H9 (cell line): ENCODE results near the gene POR. TPM values are rescaled to one million over a fixed set of nuclear protein-coding genes. Genes with fewer than 3 reads are reported as not detected.

Experiments used
- DNase-seq: peaks from one replicate; pipeline ENCODE4 v3.0.0-alpha.2; 2017
- H2AFZ ChIP-seq: one replicate; pipeline ENCODE4 v1.6.1; 2013; ENCODE audit warnings: mild to moderate bottlenecking, low read length, control low read depth, moderate library complexity
- H2AK5ac ChIP-seq: 2 replicates; pipeline ENCODE4 v1.6.1; 2013; ENCODE audit warnings: low read length, control low read depth, mixed read lengths; ENCODE audit not compliant: insufficient read length
- H2BK120ac ChIP-seq: one replicate; pipeline ENCODE4 v1.6.1; 2013; ENCODE audit warnings: low read depth, mild to moderate bottlenecking, low read length, control low read depth, inconsistent platforms; ENCODE audit not compliant: poor library complexity, severe bottlenecking
- H2BK12ac ChIP-seq: 2 replicates; pipeline ENCODE4 v1.6.1; 2013; ENCODE audit warnings: low read length, control low read depth, mixed read lengths, low read depth; ENCODE audit not compliant: insufficient read length
- H2BK15ac ChIP-seq: 2 replicates; pipeline ENCODE4 v1.6.1; 2013; ENCODE audit warnings: low read depth, low read length, control low read depth
- H2BK20ac ChIP-seq: one replicate; pipeline ENCODE4 v1.6.1; 2013; ENCODE audit warnings: low read depth, mild to moderate bottlenecking, low read length, control low read depth, inconsistent platforms; ENCODE audit not compliant: poor library complexity, severe bottlenecking
- H2BK5ac ChIP-seq: 2 replicates; pipeline ENCODE4 v1.6.1; 2013; ENCODE audit warnings: low read length, control low read depth, mixed read lengths; ENCODE audit not compliant: insufficient read length
- H3K14ac ChIP-seq: 2 replicates; pipeline ENCODE4 v1.6.1; 2013; ENCODE audit warnings: low read length, control low read depth; ENCODE audit not compliant: insufficient read depth
- H3K18ac ChIP-seq: 2 replicates; pipeline ENCODE4 v1.6.1; 2013; ENCODE audit warnings: low read depth, mild to moderate bottlenecking, mixed read lengths, low read length, control low read depth; ENCODE audit not compliant: insufficient read length
- H3K23ac ChIP-seq: 2 replicates; pipeline ENCODE4 v1.6.1; 2013; ENCODE audit warnings: low read length, control low read depth, mixed read lengths, low read depth; ENCODE audit not compliant: insufficient read length
- H3K23me2 ChIP-seq: 2 replicates; pipeline ENCODE4 v1.6.1; 2013; ENCODE audit warnings: low read depth, mild to moderate bottlenecking, mixed read lengths, low read length, control low read depth; ENCODE audit not compliant: insufficient read length, poor library complexity, severe bottlenecking
- H3K27ac ChIP-seq: 2 replicates; pipeline ENCODE4 v1.5.1; 2013; ENCODE audit warnings: low read length, control low read depth, mixed read lengths, low read depth; ENCODE audit not compliant: insufficient read length
- H3K27me3 ChIP-seq: 2 replicates; pipeline ENCODE4 v1.6.1; 2013; ENCODE audit warnings: low read length, control low read depth, inconsistent platforms; ENCODE audit not compliant: insufficient read depth
- H3K4ac ChIP-seq: 2 replicates; pipeline ENCODE4 v1.6.1; 2013; ENCODE audit warnings: low read depth, mild to moderate bottlenecking, control low read depth, inconsistent platforms, low read length, moderate library complexity
- H3K4me1 ChIP-seq: 2 replicates; pipeline ENCODE4 v1.6.1; 2013; ENCODE audit warnings: low read length, control low read depth, inconsistent platforms; ENCODE audit not compliant: insufficient read depth
- H3K4me2 ChIP-seq: 2 replicates; pipeline ENCODE4 v1.6.1; 2013; ENCODE audit warnings: low read length, control low read depth, mixed read lengths; ENCODE audit not compliant: insufficient read length, insufficient read depth
- H3K56ac ChIP-seq: 2 replicates; pipeline ENCODE4 v1.6.1; 2013; ENCODE audit warnings: low read depth, mild to moderate bottlenecking, mixed read lengths, low read length, control low read depth; ENCODE audit not compliant: insufficient read length
- H3K79me1 ChIP-seq: 2 replicates; pipeline ENCODE4 v1.6.1; 2013; ENCODE audit warnings: low read depth, mild to moderate bottlenecking, moderate library complexity, low read length, control low read depth, inconsistent platforms; ENCODE audit not compliant: insufficient read depth, poor library complexity, severe bottlenecking
- H3K79me2 ChIP-seq: 2 replicates; pipeline ENCODE4 v1.6.1; 2013; ENCODE audit warnings: low read length, control low read depth, inconsistent platforms; ENCODE audit not compliant: insufficient read depth
- H3K9ac ChIP-seq: 2 replicates; pipeline ENCODE4 v1.6.1; 2013; ENCODE audit warnings: low read length, control low read depth, mixed read lengths; ENCODE audit not compliant: insufficient read length; ENCODE audit errors: extremely low read depth
- H3K9me3 ChIP-seq: one replicate; pipeline ENCODE4 v1.6.1; 2013; ENCODE audit warnings: low read depth, low read length, inconsistent platforms; ENCODE audit not compliant: control insufficient read depth
- H3T11ph ChIP-seq: one replicate; pipeline ENCODE4 v1.6.1; 2013; ENCODE audit warnings: mild to moderate bottlenecking, low read length, control low read depth, inconsistent platforms
- H4K20me1 ChIP-seq: one replicate; pipeline ENCODE4 v1.6.1; 2013; ENCODE audit not compliant: control insufficient read depth, insufficient read length, insufficient read depth
- H4K5ac ChIP-seq: 2 replicates; pipeline ENCODE4 v1.6.1; 2013; ENCODE audit warnings: low read depth, mild to moderate bottlenecking, mixed read lengths, low read length, control low read depth; ENCODE audit not compliant: insufficient read length
- H4K8ac ChIP-seq: replicated peaks from 2 replicates; pipeline ENCODE4 v1.6.1; 2013; ENCODE audit warnings: low read length, control low read depth, mixed read lengths, low read depth; ENCODE audit not compliant: insufficient read length
- H4K91ac ChIP-seq: 2 replicates; pipeline ENCODE4 v1.6.1; 2013; ENCODE audit warnings: low read depth, mild to moderate bottlenecking, moderate library complexity, mixed read lengths, low read length, control low read depth; ENCODE audit not compliant: insufficient read length
- H3K27ac Mint-ChIP-seq, 3 experiments: 2 replicates in 2 of 3; 3 replicates in 1 of 3; pipeline ENCODE4 v1.8.0; 2020 to 2021; ENCODE audit warnings: mixed read lengths in 3 of 3, mild to moderate bottlenecking in 1 of 3, moderate library complexity in 1 of 3
- H3K27me3 Mint-ChIP-seq: 2 replicates; pipeline ENCODE4 v1.8.0; 2021; ENCODE audit warnings: low read depth, mild to moderate bottlenecking, moderate library complexity, mixed read lengths
- H3K36me3 Mint-ChIP-seq, 3 experiments: 2 replicates in 2 of 3; 3 replicates in 1 of 3; pipeline ENCODE4 v1.8.0; 2020 to 2021; ENCODE audit warnings: low read depth in 3 of 3, mixed read lengths in 3 of 3; ENCODE audit not compliant: insufficient read depth in 1 of 3
- H3K4me1 Mint-ChIP-seq, 2 experiments: 2 replicates each; pipeline ENCODE4 v1.8.0; 2020; ENCODE audit warnings: mixed read lengths in 2 of 2
- H3K4me3 Mint-ChIP-seq, 2 experiments: 2 replicates in 1 of 2; 3 replicates in 1 of 2; pipeline ENCODE4 v1.8.0; 2020 to 2021; ENCODE audit warnings: mild to moderate bottlenecking in 2 of 2, mixed read lengths in 2 of 2, moderate library complexity in 1 of 2
- H3K9me3 Mint-ChIP-seq, 2 experiments: 2 replicates in 1 of 2; 3 replicates in 1 of 2; pipeline ENCODE4 v1.8.0; 2020; ENCODE audit warnings: mild to moderate bottlenecking in 2 of 2, mixed read lengths in 2 of 2, moderate library complexity in 1 of 2
- CTCF ChIP-seq: fragments of 200-600 bp; sonication (generic); conservative IDR thresholded peaks from 3 replicates; pipeline ENCODE4 v1.8.0; 2021; ENCODE audit warnings: antibody characterized with exemption, mild to moderate bottlenecking
- WGBS: extraction: QIAGEN DNeasy Blood & Tissue Kit; methylation state at CpG from one replicate; pipeline ENCODE4 v1.1.7; 2013; ENCODE audit warnings: missing lambda C conversion rate, low lambda C conversion rate, mixed read lengths; ENCODE audit not compliant: insufficient read length; ENCODE audit errors: extremely low coverage; 5-methylcytosine and 5-hydroxymethylcytosine counted together
- total RNA-seq: library from RNA; stranded (reverse); gene quantifications from 2 replicates; pipeline ENCODE4 v1.2.1, GENCODE V29; 2021

POR gene
- total RNA-seq, 1 experiment from 2014 or later, result 128 TPM

DNA sequence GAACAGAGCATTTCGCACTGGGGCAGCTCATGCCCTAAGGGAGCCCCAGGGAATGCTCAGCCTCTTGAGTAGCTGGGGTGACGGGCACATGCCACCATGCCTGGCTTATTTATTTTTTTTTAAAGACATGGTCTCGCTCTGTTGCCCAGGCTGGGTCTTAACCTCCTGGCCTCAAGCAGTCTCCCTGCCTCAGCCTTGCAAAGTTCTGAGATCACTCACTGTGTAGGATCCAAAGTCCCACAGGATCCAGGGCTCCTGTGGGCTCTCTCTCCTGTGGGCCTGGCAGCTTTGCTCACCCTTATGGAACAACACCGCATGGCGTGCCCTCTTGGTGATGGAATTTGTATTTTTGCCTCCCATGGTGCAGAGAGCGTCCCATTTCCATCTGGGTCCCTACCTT lies 45.4 kb downstream of the POR start:
- H3K27ac Mint-ChIP-seq, result no peak overlapping the region
- peaks cover 18 to 53% (median 45%) of the 10 kb centered on the region in 3 experiments; a peak in 6 of 7 replicates for H3K36me3 Mint-ChIP-seq
- no peak for TF ChIP-seq CTCF

More for the DNA sequence above, 45.4 kb downstream of the POR start:
- no peak overlapping the region for H2BK12ac ChIP-seq
- no peak overlapping the region for H4K8ac ChIP-seq
- H2AK5ac ChIP-seq, result no peak overlapping the region
- H3K27me3 ChIP-seq, result no peaks in the 10 kb centered on the region
- H3K9ac ChIP-seq, result no peak overlapping the region
- H3K27ac ChIP-seq, result no peak overlapping the region
- no peak overlapping the region for H3K56ac ChIP-seq
- no CpG with 5 or more reads among the region's 6 CpGs for WGBS
- H3K79me2 ChIP-seq, result no peaks in the 10 kb centered on the region
- H2BK5ac ChIP-seq, result no peak overlapping the region
- no peaks in the 10 kb centered on the region for H3K9me3 Mint-ChIP-seq
- H3K14ac ChIP-seq, result no peak overlapping the region
- no peak overlapping the region for H3K23ac ChIP-seq
- no peak overlapping the region for H4K5ac ChIP-seq
- no peak overlapping the region for H2BK120ac ChIP-seq
- H3K4me2 ChIP-seq, result no peak overlapping the region
- no peak overlapping the region for H2BK20ac ChIP-seq
- H2AFZ ChIP-seq, result no peak overlapping the region
- no peak overlapping the region for H3T11ph ChIP-seq
- H3K23me2 ChIP-seq, result no peaks in the 10 kb centered on the region
- H4K91ac ChIP-seq, result no peak overlapping the region
- H3K27me3 Mint-ChIP-seq, result no peaks in the 10 kb centered on the region
- no peak overlapping the region for H3K4ac ChIP-seq
- H3K4me1 ChIP-seq, result no peaks in the 10 kb centered on the region
- H3K18ac ChIP-seq, result no peak overlapping the region
- no peak for DNase-seq
- H3K4me3 Mint-ChIP-seq, result no peak overlapping the region
- H4K20me1 ChIP-seq, result no peaks in the 10 kb centered on the region
- H3K9me3 ChIP-seq, result no peaks in the 10 kb centered on the region
- H2BK15ac ChIP-seq, result no peak overlapping the region
- H3K4me1 Mint-ChIP-seq, result peaks cover 13 to 16% of the 10 kb centered on the region in 2 experiments
- H3K79me1 ChIP-seq, result no peaks in the 10 kb centered on the region
